Tibial nerve (tissue), 3 donors: ENCODE measurements around the gene CDK19.

Experiments
- POLR2A ChIP-seq, 2 donors: fragments of 450-650 bp; IDR thresholded peaks; one replicate each; pipeline ENCODE4 v1.6.1; 2017; ENCODE audit warnings: antibody characterized with exemption in 2 of 2, mild to moderate bottlenecking in 2 of 2, moderate library complexity in 2 of 2
- TF ChIP-seq, protein P1 (sequence below), 5 experiments: fragments of 200-600 bp in 3 of 5; fragments of 450-650 bp in 2 of 5; sonication (generic) in 3 of 5; IDR thresholded peaks; one replicate each; pipeline ENCODE4 v1.5.1; 2016 to 2019; ENCODE audit warnings: antibody characterized with exemption in 5 of 5, mild to moderate bottlenecking in 3 of 5, moderate library complexity in 2 of 5

- TF ChIP-seq, protein P1, sequence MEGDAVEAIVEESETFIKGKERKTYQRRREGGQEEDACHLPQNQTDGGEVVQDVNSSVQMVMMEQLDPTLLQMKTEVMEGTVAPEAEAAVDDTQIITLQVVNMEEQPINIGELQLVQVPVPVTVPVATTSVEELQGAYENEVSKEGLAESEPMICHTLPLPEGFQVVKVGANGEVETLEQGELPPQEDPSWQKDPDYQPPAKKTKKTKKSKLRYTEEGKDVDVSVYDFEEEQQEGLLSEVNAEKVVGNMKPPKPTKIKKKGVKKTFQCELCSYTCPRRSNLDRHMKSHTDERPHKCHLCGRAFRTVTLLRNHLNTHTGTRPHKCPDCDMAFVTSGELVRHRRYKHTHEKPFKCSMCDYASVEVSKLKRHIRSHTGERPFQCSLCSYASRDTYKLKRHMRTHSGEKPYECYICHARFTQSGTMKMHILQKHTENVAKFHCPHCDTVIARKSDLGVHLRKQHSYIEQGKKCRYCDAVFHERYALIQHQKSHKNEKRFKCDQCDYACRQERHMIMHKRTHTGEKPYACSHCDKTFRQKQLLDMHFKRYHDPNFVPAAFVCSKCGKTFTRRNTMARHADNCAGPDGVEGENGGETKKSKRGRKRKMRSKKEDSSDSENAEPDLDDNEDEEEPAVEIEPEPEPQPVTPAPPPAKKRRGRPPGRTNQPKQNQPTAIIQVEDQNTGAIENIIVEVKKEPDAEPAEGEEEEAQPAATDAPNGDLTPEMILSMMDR (IDR thresholded peaks at IDR 0.05) = no peak
- no peak for TF ChIP-seq POLR2A (IDR thresholded peaks at IDR 0.05)
These were observed 132.0 kb downstream of the CDK19 start for GRCh38 chr6:110683241-110683640.
